GM12891 (cell line): ENCODE results near the gene CHP2.
"Not testable (repeated sequence)": the region's sequence is repeated elsewhere in the genome, so short reads cannot be mapped to it uniquely, and the experiment has no call there.

ENCODE experiments used
- DNase-seq: peaks from one replicate; pipeline ENCODE4 v3.0.0; 2011; ENCODE audit warnings: low spot score; ENCODE audit not compliant: insufficient read length
- FAIRE-seq: peaks from 2 replicates; lab custom pipeline; 2011; peaks lifted over from hg19 to GRCh38; lab: Jason Lieb, UNC
- PAX5 ChIP-seq: IDR thresholded peaks from 2 replicates; pipeline ENCODE4 v1.6.1; 2011; ENCODE audit warnings: low read length, moderate library complexity, mild to moderate bottlenecking; ENCODE audit not compliant: insufficient read depth, severe bottlenecking
- POLR2A ChIP-seq: IDR thresholded peaks from 2 replicates; pipeline ENCODE4 v1.6.1; 2011; ENCODE audit warnings: low read depth, low read length, control low read depth
- POLR2AphosphoS5 ChIP-seq: IDR thresholded peaks from 2 replicates; pipeline ENCODE4 v1.6.1; 2011; ENCODE audit warnings: low read depth, low read length, control low read depth
- POU2F2 ChIP-seq: IDR thresholded peaks from 2 replicates; pipeline ENCODE4 v1.6.1; 2011; ENCODE audit warnings: low read depth, mild to moderate bottlenecking, control low read depth, low read length, moderate library complexity
- SPI1 ChIP-seq: IDR thresholded peaks from 2 replicates; pipeline ENCODE4 v1.6.1; 2011; ENCODE audit warnings: low read depth, low read length, control low read depth
- TAF1 ChIP-seq: IDR thresholded peaks from 2 replicates; pipeline ENCODE4 v1.6.1; 2011; ENCODE audit warnings: low read depth, low read length, control low read depth

The CHP2 gene

GRCh38 chr16:23741675-23742303 is 13.0 kb upstream of the CHP2 start:
- DNase-seq (no peak), FAIRE-seq (no peak)
- no peak for TF ChIP-seq POLR2AphosphoS5
- TF ChIP-seq PAX5, result no peak
- no peak for TF ChIP-seq POU2F2
- no peak for TF ChIP-seq POLR2A
- no peak for TF ChIP-seq SPI1
- TF ChIP-seq TAF1, result no peak

DNA sequence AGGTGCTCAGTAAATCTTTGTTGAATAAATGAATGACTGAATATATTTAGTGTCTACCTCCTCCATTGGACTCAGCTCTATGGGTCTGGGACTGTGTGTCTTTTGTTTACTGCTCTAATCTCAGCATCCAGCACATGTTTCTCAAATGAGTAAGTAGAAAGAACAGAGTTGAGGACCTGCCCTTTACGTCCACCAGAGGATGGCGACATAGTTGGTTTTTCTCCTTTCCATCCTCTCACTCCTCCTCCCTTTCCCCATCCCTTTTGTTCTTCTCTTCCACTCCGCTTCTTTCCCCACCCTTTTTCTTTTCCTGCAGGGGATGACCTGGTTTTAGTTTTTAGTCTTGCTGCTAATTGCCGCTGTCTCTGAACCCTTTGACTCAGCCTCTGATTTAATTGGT is 12.1 kb upstream of the CHP2 start:
- FAIRE-seq (no peak), DNase-seq (no peak)
- no peak for TF ChIP-seq POLR2AphosphoS5
- no peak for TF ChIP-seq PAX5
- TF ChIP-seq TAF1, result no peak
- TF ChIP-seq SPI1, result no peak
- TF ChIP-seq POU2F2, result no peak

DNA sequence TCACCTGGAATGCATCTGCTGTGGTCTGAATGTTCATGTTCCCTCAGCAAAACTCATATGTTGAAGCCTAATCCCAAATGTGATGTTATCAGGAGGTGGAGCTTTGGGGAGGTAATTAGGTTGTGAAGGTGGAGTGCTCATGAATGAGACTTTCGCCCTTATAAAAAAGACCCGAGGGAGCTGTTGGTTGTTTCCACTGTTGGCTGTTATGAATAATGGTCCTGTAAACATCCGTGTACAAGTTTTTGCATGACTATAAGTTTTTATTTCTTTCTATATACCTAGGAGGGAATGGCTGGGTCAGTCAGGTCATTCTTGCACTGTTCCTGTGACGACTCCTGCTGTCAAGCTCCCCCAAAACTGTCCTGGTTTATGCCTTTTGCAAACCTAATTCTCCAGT is 9.6 kb upstream of the CHP2 start:
- FAIRE-seq (no peak), DNase-seq (no peak)
- TF ChIP-seq POLR2A (no peak), PAX5 (no peak), SPI1 (no peak), POU2F2 (no peak), TAF1 (no peak), POLR2AphosphoS5 (no peak)

DNA sequence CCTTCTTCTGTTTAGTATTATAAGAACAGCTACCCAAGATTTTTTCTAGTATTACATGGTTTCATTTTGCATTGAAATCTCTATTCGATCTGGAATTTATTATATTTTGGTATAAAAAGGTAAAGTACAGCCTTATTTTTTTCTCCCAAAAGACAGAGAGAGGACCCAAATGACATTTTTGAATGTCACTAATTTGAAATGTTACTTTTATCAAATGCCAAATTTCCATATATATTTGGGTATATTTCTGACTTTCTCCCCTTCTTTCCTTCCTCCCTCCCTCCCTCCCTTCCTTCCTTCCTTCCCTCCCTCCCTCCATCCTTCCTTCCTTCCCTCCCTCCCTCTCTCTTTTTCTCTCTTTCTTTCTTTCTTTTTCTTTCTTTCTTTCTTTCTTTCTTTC is 6.2 kb upstream of the CHP2 start:
- TF ChIP-seq TAF1, result no peak
- TF ChIP-seq PAX5, result no peak
- TF ChIP-seq SPI1, result no peak
- no peak for TF ChIP-seq POU2F2
- no peak for TF ChIP-seq POLR2A
- TF ChIP-seq POLR2AphosphoS5, result no peak
- FAIRE-seq, result no peak
- DNase-seq, result no peak

DNA sequence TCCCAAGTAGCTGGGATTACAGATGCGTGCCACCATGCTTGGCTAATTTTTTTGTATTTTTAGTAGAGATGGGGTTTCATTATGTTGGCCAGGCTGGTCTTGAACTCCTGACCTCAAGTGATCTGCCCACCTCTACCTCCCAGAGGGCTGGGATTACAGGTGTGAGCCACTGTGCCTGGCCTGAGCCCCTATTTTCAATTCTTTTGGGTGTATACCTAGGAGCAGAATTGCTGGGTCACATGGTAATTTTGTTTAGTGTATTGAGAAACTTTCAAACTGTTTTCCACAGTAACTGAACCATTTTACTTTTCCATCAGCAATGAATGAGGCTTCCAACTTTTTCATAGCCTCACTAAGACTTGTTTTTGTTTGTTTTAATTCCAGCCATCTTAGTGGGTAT is 3.8 kb upstream of the CHP2 start:
- FAIRE-seq, result not testable (repeated sequence)

GRCh38 chr16:23753908-23754593 is 775 bp upstream of the CHP2 start:
- no peak for DNase-seq
- no peak for FAIRE-seq
- no peak for TF ChIP-seq POLR2AphosphoS5
- no peak for TF ChIP-seq TAF1
- no peak for TF ChIP-seq POLR2A

More for the DNA sequence above, 3.8 kb upstream of the CHP2 start:
- DNase-seq, result not testable (repeated sequence)

GRCh38 chr16:23755484-23755809 is 621 bp downstream of the CHP2 start:
- DNase-seq (no peak), FAIRE-seq (no peak)
- no peak for TF ChIP-seq PAX5
- no peak for TF ChIP-seq POU2F2

DNA sequence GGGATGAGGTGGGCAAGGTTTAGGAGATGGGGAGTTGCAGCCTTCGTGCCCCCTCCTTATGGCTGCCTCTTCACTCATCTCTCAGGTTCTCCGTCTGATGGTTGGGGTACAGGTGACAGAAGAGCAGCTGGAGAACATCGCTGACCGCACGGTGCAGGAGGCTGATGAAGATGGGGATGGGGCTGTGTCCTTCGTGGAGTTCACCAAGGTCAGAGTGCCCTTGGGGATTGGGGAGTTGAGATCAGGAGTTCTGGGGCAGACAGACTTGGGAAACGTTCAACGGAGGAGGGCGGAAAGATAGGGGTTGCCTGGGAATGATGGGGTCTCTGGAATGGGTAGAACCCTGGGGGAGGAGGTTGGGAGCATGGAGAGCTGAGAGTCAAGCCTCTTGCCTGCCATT is 2.3 kb downstream of the CHP2 start:
- TF ChIP-seq PAX5, result no peak
- TF ChIP-seq POLR2AphosphoS5, result no peak
- no peak for TF ChIP-seq SPI1
- TF ChIP-seq POU2F2, result no peak
- DNase-seq, result no peak
- no peak for FAIRE-seq

- no peak for FAIRE-seq
Measured at GRCh38 chr16:23757937-23758619, 3.3 kb downstream of the CHP2 start.

DNA sequence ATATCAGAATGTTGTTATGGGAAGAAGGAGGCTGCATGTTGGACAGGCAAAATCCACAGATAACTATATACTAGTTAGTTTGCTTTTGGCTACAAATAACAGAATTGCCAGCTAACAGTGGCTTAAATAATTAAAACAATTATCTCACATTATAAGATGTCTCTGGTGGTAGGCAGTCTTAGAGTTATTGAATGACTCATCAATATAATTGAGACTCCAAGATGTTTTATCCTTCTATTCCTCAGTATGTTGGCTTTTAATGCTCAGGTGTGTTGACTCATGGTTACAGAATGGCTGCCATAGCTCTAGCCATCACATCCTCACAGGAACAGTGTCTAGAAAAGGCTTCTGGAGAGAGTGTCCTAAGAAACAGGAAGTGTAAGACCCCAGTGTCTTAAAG is 11.1 kb downstream of the CHP2 start:
- no peak for DNase-seq
- peak; percentile 17; the same call in 1 of the 2 replicates for TF ChIP-seq SPI1
- no peak for TF ChIP-seq PAX5
- no peak for TF ChIP-seq POLR2AphosphoS5
- no peak for FAIRE-seq

More at GRCh38 chr16:23757937-23758619, 3.3 kb downstream of the CHP2 start:
- TF ChIP-seq SPI1 (no peak), POU2F2 (no peak)
- no peak for DNase-seq

DNA sequence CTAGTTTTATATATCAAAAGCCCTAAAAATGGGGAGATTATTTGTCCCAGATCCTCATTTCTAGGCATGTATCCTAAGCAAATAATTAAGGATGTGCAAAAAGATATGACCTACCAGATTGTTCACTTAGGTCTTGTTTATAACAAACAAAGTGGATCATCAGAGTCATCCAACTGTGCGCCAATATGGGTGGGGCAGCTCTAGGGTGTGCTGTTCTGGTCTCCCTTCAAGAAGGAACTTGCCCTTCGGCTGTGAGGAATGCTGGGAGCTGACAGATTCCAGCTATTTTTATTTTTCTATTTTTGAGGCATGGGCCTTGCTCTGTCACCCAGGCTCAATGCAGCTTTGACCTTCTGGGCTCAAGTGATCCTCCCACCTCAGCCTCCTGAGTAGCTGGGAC is 13.8 kb downstream of the CHP2 start:
- TF ChIP-seq TAF1 (no peak), POU2F2 (no peak), PAX5 (no peak), POLR2AphosphoS5 (no peak), POLR2A (no peak), SPI1 (no peak)
- no peak for FAIRE-seq

More for the DNA sequence above, 13.8 kb downstream of the CHP2 start:
- no peak for DNase-seq
